Activated naive CD8-positive, alpha-beta T cell treated with anti-CD3 and anti-CD28 coated beads, Interleukin-2, amount 10 ng/mL, durations not matched to agents 7 days and 5 days (primary cell): ENCODE measurements around the gene RPS6KA4. TPM values are rescaled to one million over a fixed set of nuclear protein-coding genes. Genes with fewer than 3 reads are reported as not detected.
"Not testable (repeated sequence)": the region's sequence is repeated elsewhere in the genome, so short reads cannot be mapped to it uniquely, and the experiment has no call there.

Experiments
- ATAC-seq: fragments of 150-1000 bp; cut with Tn5 transposase; one replicate; pipeline ENCODE4 v1.10.0; 2021; ENCODE audit warnings: low read depth, moderate library complexity
- POLR2A ChIA-PET: fragments of 350-600 bp; sonication (Branson Sonifier 250); formaldehyde crosslinking; loops from one replicate; lab custom pipeline; 2021; ENCODE audit warnings: antibody characterized with exemption; lab: Charles Lee
- DNase-seq: peaks from one replicate; pipeline ENCODE4 v3.0.0; 2021
- H3K27ac Mint-ChIP-seq: one replicate; pipeline ENCODE4 v1.8.0; 2022; ENCODE audit warnings: mild to moderate bottlenecking, mixed read lengths
- H3K27me3 Mint-ChIP-seq: one replicate; pipeline ENCODE4 v1.8.0; 2022; ENCODE audit warnings: mild to moderate bottlenecking, moderate library complexity, mixed read lengths
- H3K36me3 Mint-ChIP-seq: one replicate; pipeline ENCODE4 v1.8.0; 2021; ENCODE audit warnings: mild to moderate bottlenecking, mixed read lengths
- H3K4me1 Mint-ChIP-seq: one replicate; pipeline ENCODE4 v1.8.0; 2021; ENCODE audit warnings: mixed read lengths
- H3K4me3 Mint-ChIP-seq: one replicate; pipeline ENCODE4 v1.8.0; 2022; ENCODE audit warnings: mild to moderate bottlenecking, moderate library complexity, mixed read lengths
- H3K9me3 Mint-ChIP-seq: one replicate; pipeline ENCODE4 v1.8.0; 2021; ENCODE audit warnings: mixed read lengths
- total RNA-seq, 2 experiments: library from RNA; stranded (reverse); gene quantifications; one replicate each; pipeline ENCODE4 v1.2.3, GENCODE V29; 2021

Gene RPS6KA4
- total RNA-seq, 2 experiments from 2014 or later = 32.4 to 33.9 TPM

- H3K27me3 Mint-ChIP-seq = no peaks in the 10 kb centered on the region
- ATAC-seq (no peak), DNase-seq (no peak)
- peak overlapping the region; percentile 87 for H3K4me3 Mint-ChIP-seq
- H3K9me3 Mint-ChIP-seq = no peaks in the 10 kb centered on the region
- peaks cover 21% of the 10 kb centered on the region for H3K4me1 Mint-ChIP-seq
- H3K27ac Mint-ChIP-seq = peak overlapping the region; percentile 97
- POLR2A ChIA-PET = interaction anchor here (0.6 to 3.6 kb wide), 12 partner anchors 8 to 133 kb away, joined by 6 to 53 read pairs (median 14); partner anchors contain the start of genes CCDC88B, ESRRA and STIP1
- H3K36me3 Mint-ChIP-seq = peaks cover 7% of the 10 kb centered on the region
Observed at GRCh38 chr11:64318766-64319761, 39.9 kb upstream of the RPS6KA4 start.

- no peak overlapping the region for H3K27ac Mint-ChIP-seq
Observed at GRCh38 chr11:64320556-64320955, 38.4 kb upstream of the RPS6KA4 start.

GRCh38 chr11:64321026-64321425, 37.9 kb upstream of the RPS6KA4 start:
- peaks cover 6% of the 10 kb centered on the region for H3K36me3 Mint-ChIP-seq
- no peaks in the 10 kb centered on the region for H3K27me3 Mint-ChIP-seq
- ATAC-seq (no peak), DNase-seq (no peak)
- H3K4me1 Mint-ChIP-seq = peaks cover 21% of the 10 kb centered on the region
- no peak overlapping the region for H3K4me3 Mint-ChIP-seq
- no peaks in the 10 kb centered on the region for H3K9me3 Mint-ChIP-seq
- H3K27ac Mint-ChIP-seq = peak overlapping the region; percentile 44
- POLR2A ChIA-PET = interaction anchor here (1.7 kb wide), 1 partner anchor 11 kb away, joined by 7 read pairs; no protein-coding TSS in a partner anchor

More at GRCh38 chr11:64320556-64320955, 38.4 kb upstream of the RPS6KA4 start:
- Mint-ChIP-seq H3K4me1 (peaks cover 21% of the 10 kb centered on the region), H3K27me3 (no peaks in the 10 kb centered on the region), H3K36me3 (peaks cover 6% of the 10 kb centered on the region), H3K4me3 (no peak overlapping the region), H3K9me3 (no peaks in the 10 kb centered on the region)
- no peak for ATAC-seq
- no peak for DNase-seq
- POLR2A ChIA-PET = interaction anchor here (1.7 kb wide), 1 partner anchor 11 kb away, joined by 7 read pairs; no protein-coding TSS in a partner anchor

- Mint-ChIP-seq H3K27me3 (no peaks in the 10 kb centered on the region), H3K4me1 (peaks cover 18% of the 10 kb centered on the region), H3K27ac (peak overlapping the region; percentile 2), H3K36me3 (peaks cover 6% of the 10 kb centered on the region), H3K9me3 (no peaks in the 10 kb centered on the region), H3K4me3 (no peak overlapping the region)
- POLR2A ChIA-PET = interaction anchor here (0.7 to 1.0 kb wide), 2 partner anchors 10 to 445 kb away, joined by 3 to 4 read pairs; no protein-coding TSS in a partner anchor
- no peak for DNase-seq
- no peak for ATAC-seq
Observed at GRCh38 chr11:64321533-64321932, 37.4 kb upstream of the RPS6KA4 start.

- H3K4me1 Mint-ChIP-seq = peaks cover 12% of the 10 kb centered on the region
Observed at GRCh38 chr11:64322925-64323260, 36.1 kb upstream of the RPS6KA4 start.

GRCh38 chr11:64323373-64323772, 35.6 kb upstream of the RPS6KA4 start:
- Mint-ChIP-seq H3K9me3 (no peaks in the 10 kb centered on the region), H3K4me3 (no peak overlapping the region), H3K27me3 (no peaks in the 10 kb centered on the region), H3K36me3 (peaks cover 6% of the 10 kb centered on the region), H3K27ac (no peak overlapping the region), H3K4me1 (peaks cover 10% of the 10 kb centered on the region)
- no peak for ATAC-seq
- no peak for DNase-seq
- POLR2A ChIA-PET = interaction anchor here (1.1 to 1.8 kb wide), 3 partner anchors 8 to 17 kb away, joined by 4 to 6 read pairs (median 4); partner anchors contain the start of gene CCDC88B

More at GRCh38 chr11:64322925-64323260, 36.1 kb upstream of the RPS6KA4 start:
- Mint-ChIP-seq H3K27ac (no peak overlapping the region), H3K4me3 (no peak overlapping the region), H3K36me3 (peaks cover 6% of the 10 kb centered on the region), H3K9me3 (no peaks in the 10 kb centered on the region), H3K27me3 (no peaks in the 10 kb centered on the region)
- ATAC-seq (no peak), DNase-seq (no peak)
- POLR2A ChIA-PET = interaction anchor here (1.8 kb wide), 2 partner anchors 9 to 16 kb away, joined by 4 read pairs; no protein-coding TSS in a partner anchor

- not testable (repeated sequence) for ATAC-seq
- POLR2A ChIA-PET = interaction anchor here (1.1 to 1.8 kb wide), 3 partner anchors 8 to 16 kb away, joined by 4 to 6 read pairs (median 4); partner anchors contain the start of gene CCDC88B
- H3K27ac Mint-ChIP-seq = peak overlapping the region; percentile 54
Observed at GRCh38 chr11:64323984-64324383, 35.0 kb upstream of the RPS6KA4 start.

GRCh38 chr11:64324692-64325469, 34.1 kb upstream of the RPS6KA4 start:
- Mint-ChIP-seq H3K27ac (no peak overlapping the region), H3K4me3 (no peak overlapping the region), H3K27me3 (peaks cover 2% of the 10 kb centered on the region), H3K36me3 (peaks cover 6% of the 10 kb centered on the region), H3K9me3 (no peaks in the 10 kb centered on the region), H3K4me1 (peaks cover 6% of the 10 kb centered on the region)
- ATAC-seq = no peak
- no peak for DNase-seq
- POLR2A ChIA-PET = interaction anchor here (0.7 to 1.8 kb wide), 2 partner anchors 14 to 15 kb away, joined by 4 to 5 read pairs; partner anchors contain the start of gene CCDC88B

More at GRCh38 chr11:64323984-64324383, 35.0 kb upstream of the RPS6KA4 start:
- not testable (repeated sequence) for H3K9me3 Mint-ChIP-seq, H3K36me3 Mint-ChIP-seq, H3K27me3 Mint-ChIP-seq, H3K4me3 Mint-ChIP-seq, DNase-seq, H3K4me1 Mint-ChIP-seq

GRCh38 chr11:64327375-64327774, 31.6 kb upstream of the RPS6KA4 start:
- peaks cover 10% of the 10 kb centered on the region for H3K4me1 Mint-ChIP-seq
- no peak overlapping the region for H3K4me3 Mint-ChIP-seq
- ATAC-seq = no peak
- H3K27ac Mint-ChIP-seq = no peak overlapping the region
- no peaks in the 10 kb centered on the region for H3K9me3 Mint-ChIP-seq
- peaks cover 2% of the 10 kb centered on the region for H3K27me3 Mint-ChIP-seq
- POLR2A ChIA-PET = interaction anchor here (1.2 kb wide), 1 partner anchor 10 kb away, joined by 6 read pairs; the partner anchor contains the start of genes PRDX5 and TRMT112
- H3K36me3 Mint-ChIP-seq = no peaks in the 10 kb centered on the region
- DNase-seq = no peak

- peaks cover 10% of the 10 kb centered on the region for H3K4me1 Mint-ChIP-seq
- ATAC-seq = no peak
Observed at GRCh38 chr11:64327993-64328392, 31.0 kb upstream of the RPS6KA4 start.

GRCh38 chr11:64330888-64331287, 28.1 kb upstream of the RPS6KA4 start:
- Mint-ChIP-seq H3K4me3 (no peak overlapping the region), H3K4me1 (peaks cover 17% of the 10 kb centered on the region), H3K27ac (peak overlapping the region; percentile 42), H3K27me3 (peaks cover 2% of the 10 kb centered on the region), H3K9me3 (no peaks in the 10 kb centered on the region), H3K36me3 (peaks cover 5% of the 10 kb centered on the region)
- POLR2A ChIA-PET = interaction anchor here (0.6 to 3.7 kb wide), 11 partner anchors 8 to 1001 kb away, joined by 3 to 38 read pairs (median 4); partner anchors contain the start of genes CCDC88B, FERMT3, PRDX5 and STIP1
- no peak for ATAC-seq
- no peak for DNase-seq

More at GRCh38 chr11:64327993-64328392, 31.0 kb upstream of the RPS6KA4 start:
- H3K9me3 Mint-ChIP-seq = no peaks in the 10 kb centered on the region
- POLR2A ChIA-PET = interaction anchor here (0.7 to 1.6 kb wide), 3 partner anchors 10 to 30 kb away, joined by 5 to 6 read pairs (median 6); partner anchors contain the start of genes PRDX5 and TRMT112
- no peaks in the 10 kb centered on the region for H3K36me3 Mint-ChIP-seq
- no peak for DNase-seq
- H3K27me3 Mint-ChIP-seq = peaks cover 2% of the 10 kb centered on the region
- no peak overlapping the region for H3K4me3 Mint-ChIP-seq
- no peak overlapping the region for H3K27ac Mint-ChIP-seq
